GM18907 (cell line): ENCODE results near the gene SYNE2.
"Not testable (repeated sequence)": the region's sequence is repeated elsewhere in the genome, so short reads cannot be mapped to it uniquely, and the experiment has no call there.

Experiments
- ATAC-seq: cut with Tn5 transposase; IDR thresholded peaks from one replicate; pipeline ENCODE4 v1.9.1; 2021; ENCODE audit warnings: mild to moderate bottlenecking, moderate library complexity; ENCODE audit not compliant: unreplicated experiment

The SYNE2 gene

GRCh38 chr14:63869940-63870752, 17.3 kb downstream of the SYNE2 start:
- ATAC-seq = peak; percentile 51

GRCh38 chr14:63870753-63871037, 17.9 kb downstream of the SYNE2 start:
- not testable (repeated sequence) for ATAC-seq

- no peak for ATAC-seq
These were observed 21.4 kb downstream of the SYNE2 start for GRCh38 chr14:63874223-63874622.

DNA sequence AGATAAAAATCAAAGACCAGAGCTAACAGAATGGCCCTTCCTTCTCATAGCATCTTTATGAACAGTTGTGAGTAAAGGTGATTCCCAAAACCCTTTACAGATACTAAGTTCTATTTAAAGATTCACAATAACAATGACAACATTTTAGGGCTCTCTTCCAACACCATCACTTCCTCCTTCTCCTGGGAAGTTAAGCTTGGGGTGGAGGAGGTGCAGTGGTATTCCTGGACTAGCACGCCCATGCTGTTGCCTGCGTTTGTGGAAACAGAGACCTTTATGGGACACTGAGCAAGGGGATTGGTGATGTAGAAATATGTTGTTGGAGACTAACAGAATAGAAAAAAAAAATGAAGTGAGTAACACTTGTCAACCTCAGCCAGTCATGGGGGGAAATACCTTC, 22.5 kb downstream of the SYNE2 start:
- no peak for ATAC-seq

- no peak for ATAC-seq
These were observed 24.7 kb downstream of the SYNE2 start for GRCh38 chr14:63877550-63877939.

DNA sequence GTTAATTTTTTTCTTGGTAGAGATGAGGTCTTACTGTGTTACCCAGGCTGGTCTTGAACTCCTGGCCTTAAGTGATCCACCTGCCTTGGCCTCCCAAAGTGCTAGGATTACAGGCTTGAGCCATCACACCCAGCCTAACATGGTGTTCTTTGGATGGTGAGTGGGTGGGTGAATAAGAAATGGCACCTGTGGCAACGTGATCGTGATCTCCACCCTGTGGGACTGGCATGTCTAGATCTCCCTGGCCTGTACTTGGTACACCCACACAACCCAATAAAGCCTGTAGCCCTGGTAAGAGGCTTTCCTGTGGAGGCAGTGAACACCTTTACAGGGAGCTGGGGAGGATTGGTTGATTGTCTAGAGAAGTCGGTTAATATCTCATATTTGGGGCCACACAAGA, 25.2 kb downstream of the SYNE2 start:
- no peak for ATAC-seq

- ATAC-seq = no peak
These were observed 26.0 kb downstream of the SYNE2 start for GRCh38 chr14:63878792-63879191.

GRCh38 chr14:63881926-63882325, 29.1 kb downstream of the SYNE2 start:
- no peak for ATAC-seq

- ATAC-seq = no peak
These were observed 35.1 kb downstream of the SYNE2 start for GRCh38 chr14:63887899-63888298.

- ATAC-seq = no peak
These were observed 37.7 kb downstream of the SYNE2 start for GRCh38 chr14:63890553-63890952.

GRCh38 chr14:63891148-63891975, 38.6 kb downstream of the SYNE2 start:
- ATAC-seq = no peak

GRCh38 chr14:63892265-63892664, 39.5 kb downstream of the SYNE2 start:
- no peak for ATAC-seq

- no peak for ATAC-seq
These were observed 41.1 kb downstream of the SYNE2 start for GRCh38 chr14:63893701-63894458.

DNA sequence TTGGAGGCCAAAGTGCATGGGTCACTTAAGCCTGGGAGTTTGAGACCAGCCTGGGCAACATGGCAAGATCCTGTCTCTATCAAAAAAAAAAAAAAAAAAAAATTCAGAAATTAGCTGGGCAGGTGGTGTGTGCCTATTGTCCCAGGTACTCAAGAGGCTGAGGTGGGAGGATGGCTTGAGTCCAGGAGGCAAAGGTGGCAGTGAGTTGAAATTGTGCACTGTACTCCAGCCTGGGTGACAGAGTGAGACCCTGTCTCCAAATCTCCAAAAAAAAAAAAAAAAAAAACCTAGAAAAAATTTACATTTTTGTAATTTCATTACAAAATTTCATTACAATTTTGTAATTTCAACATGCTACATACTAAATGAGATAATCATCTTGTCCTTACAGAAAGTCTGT, 42.7 kb downstream of the SYNE2 start:
- no peak for ATAC-seq

DNA sequence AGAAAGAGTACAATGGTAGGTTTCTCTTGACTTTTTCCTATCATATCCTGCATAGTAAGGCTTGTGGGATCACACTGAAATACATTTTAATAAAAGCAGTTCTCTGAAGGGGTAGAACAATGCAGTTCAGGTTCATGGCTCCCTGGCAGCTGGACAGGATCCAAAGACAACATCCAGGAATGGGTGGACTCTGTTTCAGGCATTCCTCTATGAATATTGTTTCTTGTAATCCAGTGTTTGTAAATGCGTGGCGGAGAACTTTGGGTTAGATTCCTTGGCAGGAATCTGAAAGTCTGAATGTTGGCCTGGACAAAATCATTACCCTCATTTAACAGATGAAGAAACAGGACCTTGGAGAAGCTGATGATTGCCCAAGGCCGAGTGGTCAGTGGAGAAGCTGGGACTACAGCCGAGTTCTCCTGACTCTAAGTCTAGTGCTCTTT, 43.5 kb downstream of the SYNE2 start:
- no peak for ATAC-seq

DNA sequence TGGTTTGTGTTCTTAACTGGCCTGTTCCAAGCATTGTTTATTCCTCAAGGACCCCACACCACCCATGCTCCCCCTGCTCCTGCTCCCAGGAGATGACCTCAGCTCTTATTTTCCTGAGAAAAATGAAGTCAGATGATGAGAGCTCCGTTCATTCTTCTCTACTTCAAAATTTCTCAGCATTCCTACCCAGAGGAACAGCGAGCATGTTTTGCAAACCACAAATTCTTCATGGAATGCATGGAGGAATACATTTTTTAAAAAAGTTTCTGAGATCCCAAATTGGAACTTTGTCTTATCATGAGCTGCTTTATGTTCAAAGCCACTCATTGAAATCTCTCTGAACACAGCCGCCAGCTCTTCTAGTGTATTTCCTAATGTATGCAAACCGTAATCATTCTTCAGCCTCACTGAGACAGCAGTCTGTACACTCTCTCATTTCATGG, 44.9 kb downstream of the SYNE2 start:
- ATAC-seq = no peak

DNA sequence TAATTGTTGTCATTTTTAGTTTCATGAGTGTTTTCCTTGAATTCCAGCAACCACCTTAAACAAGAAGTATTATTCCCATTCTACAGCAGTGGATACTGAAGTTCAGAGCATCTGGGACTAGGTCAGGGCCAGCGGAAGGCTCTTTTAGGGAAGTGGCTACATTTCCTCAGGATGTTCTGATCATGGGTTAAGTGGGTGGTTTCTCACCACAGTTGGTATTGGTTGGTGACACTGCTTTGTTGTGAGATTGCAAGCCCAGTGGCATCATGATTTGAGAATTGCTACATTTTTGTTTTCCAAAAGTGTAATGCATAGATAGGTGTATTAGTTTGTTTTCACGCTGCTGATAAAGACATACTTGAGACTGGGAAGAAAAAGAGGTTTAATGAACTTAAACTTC, 47.1 kb downstream of the SYNE2 start:
- ATAC-seq = peak; percentile 68

DNA sequence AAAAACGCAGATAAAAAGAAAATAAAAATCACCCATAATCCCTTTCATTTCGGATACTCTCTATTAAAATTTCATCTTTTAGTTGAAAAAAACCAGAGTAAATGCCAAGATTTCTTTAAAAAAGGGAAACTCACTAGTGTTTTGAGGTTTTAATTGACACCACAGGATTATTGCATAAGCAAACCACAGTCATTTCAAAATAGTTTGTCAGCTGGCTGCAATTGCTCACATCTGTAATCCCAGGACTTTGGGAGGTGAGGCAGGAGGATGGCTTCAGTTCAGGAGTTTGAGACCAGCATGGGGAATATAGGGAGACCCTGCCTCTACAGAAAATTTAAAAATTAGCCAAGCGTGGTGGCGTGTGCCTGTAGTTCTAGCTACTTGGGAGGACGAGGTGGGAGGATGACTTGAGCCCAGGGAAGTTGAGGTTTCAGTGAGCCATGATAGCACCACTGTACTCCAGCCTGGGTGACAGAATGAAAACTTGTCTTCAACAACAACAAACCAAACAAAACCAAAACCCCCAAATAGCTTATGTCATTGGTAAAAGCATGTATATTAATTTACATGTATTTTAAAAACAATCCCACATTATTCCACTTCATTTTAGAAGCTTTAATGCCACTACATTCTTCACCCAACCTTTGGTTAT, 48.8 kb downstream of the SYNE2 start:
- no peak for ATAC-seq

GRCh38 chr14:63902375-63902976, 49.7 kb downstream of the SYNE2 start:
- ATAC-seq = no peak

- no peak for ATAC-seq
These were observed 51.9 kb downstream of the SYNE2 start for GRCh38 chr14:63904724-63905123.

GRCh38 chr14:63905370-63905769, 52.6 kb downstream of the SYNE2 start:
- no peak for ATAC-seq
